ENCODE results near the gene HSDL2. TPM values are rescaled to one million over a fixed set of nuclear protein-coding genes. Genes with fewer than 3 reads are reported as not detected.

The HSDL2 gene
- total RNA-seq, 1 experiment from 2014 or later = 60.6 TPM

DNA sequence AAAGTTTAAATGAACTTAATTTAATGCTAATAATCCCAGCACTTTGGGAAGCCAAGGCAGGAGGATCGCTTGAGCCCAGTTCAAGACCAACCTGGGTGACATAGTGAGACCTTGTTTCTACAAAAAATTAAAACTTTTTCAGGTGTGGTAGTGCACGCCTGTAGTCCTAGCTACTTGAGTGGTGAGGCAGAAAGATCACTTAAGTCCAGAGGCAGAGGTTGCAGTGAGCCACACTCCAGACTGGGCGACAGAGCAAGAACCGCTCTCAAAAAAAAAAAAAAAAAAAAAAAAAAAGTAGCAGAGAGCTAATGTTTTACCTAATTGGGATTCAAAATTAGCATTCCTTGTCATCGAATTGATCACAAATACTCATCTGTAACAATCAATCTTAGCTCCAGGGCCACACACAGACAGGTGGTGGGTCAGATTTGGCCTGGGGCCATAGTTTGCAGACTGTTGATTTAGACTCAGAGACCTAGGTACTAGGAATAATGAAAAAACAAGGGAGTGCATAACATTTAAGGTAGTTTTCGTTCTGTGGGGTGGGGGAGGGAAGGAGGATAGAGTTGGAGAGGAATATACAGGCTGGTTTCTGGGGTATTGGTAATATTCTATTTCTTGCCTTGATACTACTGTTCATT, 21.4 kb downstream of the HSDL2 start:
- H4K20me1 ChIP-seq (ENCODE audit: insufficient read depth) = no peaks in the 10 kb centered on the region
- H3K79me2 ChIP-seq (ENCODE audit: low read depth) = peaks cover 8% of the 10 kb centered on the region; the same call in 1 of the 2 replicates
- no peaks in the 10 kb centered on the region for H3K4me1 ChIP-seq (replicated peaks; ENCODE audit: insufficient read depth)
- no peak overlapping the region for H3K4me2 ChIP-seq
- intact Hi-C loops (cut with micrococcal nuclease; ENCODE audit: unreplicated experiment) = no loop called here
- no peak overlapping the region for H2AFZ ChIP-seq
- no peaks in the 10 kb centered on the region for H3K9me3 ChIP-seq (ENCODE audit: insufficient read depth, low read depth)
- ChIA-PET POLR2A (ENCODE audit: unreplicated experiment) (interaction anchor here (0.6 kb wide), 1 partner anchor 13 kb away, joined by 13 read pairs; no protein-coding TSS in a partner anchor), CTCF (no interaction called here)
- H3K27ac ChIP-seq = no peak overlapping the region
- BruUV-seq (replicated peaks) = no TSS peak
- no peak overlapping the region for H3K4me3 ChIP-seq
- no peaks in the 10 kb centered on the region for H3K27me3 ChIP-seq (ENCODE audit: insufficient read depth, low read depth)
- H3K36me3 ChIP-seq (ENCODE audit: low read depth) = peaks cover 9% of the 10 kb centered on the region
- no peaks in the 10 kb centered on the region for H3F3A ChIP-seq (ENCODE audit: insufficient read depth, low read depth)
- no peaks in the 10 kb centered on the region for H3K9me2 ChIP-seq (ENCODE audit: insufficient read depth)
- no peak for TF ChIP-seq EZH2 (IDR thresholded peaks at IDR 0.05; ENCODE audit: low read depth)
- TF ChIP-seq, protein P1, sequence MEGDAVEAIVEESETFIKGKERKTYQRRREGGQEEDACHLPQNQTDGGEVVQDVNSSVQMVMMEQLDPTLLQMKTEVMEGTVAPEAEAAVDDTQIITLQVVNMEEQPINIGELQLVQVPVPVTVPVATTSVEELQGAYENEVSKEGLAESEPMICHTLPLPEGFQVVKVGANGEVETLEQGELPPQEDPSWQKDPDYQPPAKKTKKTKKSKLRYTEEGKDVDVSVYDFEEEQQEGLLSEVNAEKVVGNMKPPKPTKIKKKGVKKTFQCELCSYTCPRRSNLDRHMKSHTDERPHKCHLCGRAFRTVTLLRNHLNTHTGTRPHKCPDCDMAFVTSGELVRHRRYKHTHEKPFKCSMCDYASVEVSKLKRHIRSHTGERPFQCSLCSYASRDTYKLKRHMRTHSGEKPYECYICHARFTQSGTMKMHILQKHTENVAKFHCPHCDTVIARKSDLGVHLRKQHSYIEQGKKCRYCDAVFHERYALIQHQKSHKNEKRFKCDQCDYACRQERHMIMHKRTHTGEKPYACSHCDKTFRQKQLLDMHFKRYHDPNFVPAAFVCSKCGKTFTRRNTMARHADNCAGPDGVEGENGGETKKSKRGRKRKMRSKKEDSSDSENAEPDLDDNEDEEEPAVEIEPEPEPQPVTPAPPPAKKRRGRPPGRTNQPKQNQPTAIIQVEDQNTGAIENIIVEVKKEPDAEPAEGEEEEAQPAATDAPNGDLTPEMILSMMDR (conservative IDR thresholded peaks at IDR 0.05) = no peak
- no peak for DNase-seq

DNA sequence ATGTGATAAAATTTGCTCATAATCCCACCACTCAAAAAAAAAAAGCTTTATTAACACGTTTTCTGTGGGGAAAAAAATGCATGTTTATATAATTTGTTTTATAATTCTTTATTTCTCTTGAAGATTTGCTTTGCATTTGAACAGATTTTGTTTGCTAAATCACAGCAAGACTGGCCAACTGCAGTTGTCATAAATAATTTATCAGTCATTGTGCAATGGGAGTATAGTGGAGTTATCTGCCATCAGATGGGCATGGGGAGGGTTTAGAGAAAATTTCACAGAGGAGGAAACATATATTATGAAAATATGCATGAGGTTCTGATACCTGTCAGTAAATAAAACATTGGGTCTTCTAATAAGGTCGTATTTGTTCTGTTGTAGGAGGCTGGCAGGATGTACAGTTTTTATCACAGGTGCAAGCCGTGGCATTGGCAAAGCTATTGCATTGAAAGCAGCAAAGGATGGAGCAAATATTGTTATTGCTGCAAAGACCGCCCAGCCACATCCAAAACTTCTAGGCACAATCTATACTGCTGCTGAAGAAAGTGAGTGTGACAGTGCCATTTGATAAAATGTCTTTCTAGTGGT, 23.8 kb downstream of the HSDL2 start:
- Histone ChIP-seq H3K36me3 (ENCODE audit: low read depth) (peaks cover 20% of the 10 kb centered on the region), H3K27me3 (ENCODE audit: insufficient read depth, low read depth) (no peaks in the 10 kb centered on the region), H2AFZ (no peak overlapping the region), H3K79me2 (ENCODE audit: low read depth) (peaks cover 8% of the 10 kb centered on the region; the same call in 1 of the 2 replicates), H3K9me2 (ENCODE audit: insufficient read depth) (no peaks in the 10 kb centered on the region), H3K4me3 (no peak overlapping the region), H3K9me3 (ENCODE audit: insufficient read depth, low read depth) (no peaks in the 10 kb centered on the region), H3K4me2 (no peak overlapping the region), H4K20me1 (ENCODE audit: insufficient read depth) (no peaks in the 10 kb centered on the region), H3K27ac (no peak overlapping the region), H3F3A (ENCODE audit: insufficient read depth, low read depth) (no peaks in the 10 kb centered on the region; the same call in 1 of the 2 replicates), H3K4me1 (replicated peaks; ENCODE audit: insufficient read depth) (no peaks in the 10 kb centered on the region)
- ChIA-PET CTCF (no interaction called here), POLR2A (ENCODE audit: unreplicated experiment) (no interaction called here)
- TF ChIP-seq, protein P1 (conservative IDR thresholded peaks at IDR 0.05) = no peak
- TF ChIP-seq EZH2 (IDR thresholded peaks at IDR 0.05; ENCODE audit: low read depth) = no peak
- DNase-seq = no peak
- BruUV-seq (replicated peaks) = no TSS peak
- intact Hi-C loops (cut with micrococcal nuclease; ENCODE audit: unreplicated experiment) = no loop called here

DNA sequence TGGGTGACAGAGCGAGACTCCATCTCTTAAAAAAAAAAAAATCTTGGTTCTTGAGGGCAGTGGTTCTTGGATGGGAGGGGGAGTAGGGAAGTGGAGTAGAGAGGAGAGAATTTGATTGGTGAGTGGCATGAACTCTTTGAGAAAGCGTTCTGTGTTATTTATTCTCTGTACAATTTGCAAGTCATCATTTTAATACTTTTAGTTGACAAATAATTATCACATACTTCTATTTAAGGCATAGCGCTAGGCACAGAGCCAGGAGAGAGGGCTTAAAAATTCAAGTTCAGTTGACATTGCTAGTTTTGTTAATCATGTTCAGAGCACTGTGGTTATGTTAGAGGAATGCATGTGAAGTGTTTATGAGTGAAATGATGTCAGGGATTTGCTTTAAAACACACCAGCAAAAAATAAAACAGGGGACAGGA, 24.6 kb downstream of the HSDL2 start:
- H4K20me1 ChIP-seq (ENCODE audit: insufficient read depth) = no peaks in the 10 kb centered on the region
- H3K27me3 ChIP-seq (ENCODE audit: insufficient read depth, low read depth) = no peaks in the 10 kb centered on the region
- H3K4me2 ChIP-seq = no peak overlapping the region
- no peak overlapping the region for H2AFZ ChIP-seq
- TF ChIP-seq, protein P1 (conservative IDR thresholded peaks at IDR 0.05) = no peak
- no peak for TF ChIP-seq EZH2 (IDR thresholded peaks at IDR 0.05; ENCODE audit: low read depth)
- CTCF ChIA-PET = no interaction called here
- H3K9me3 ChIP-seq (ENCODE audit: insufficient read depth, low read depth) = no peaks in the 10 kb centered on the region
- peaks cover 17% of the 10 kb centered on the region for H3K36me3 ChIP-seq (ENCODE audit: low read depth)
- no peak overlapping the region for H3K27ac ChIP-seq
- POLR2A ChIA-PET (ENCODE audit: unreplicated experiment) = no interaction called here
- H3K4me3 ChIP-seq = no peak overlapping the region
- BruUV-seq (replicated peaks) = no TSS peak
- H3K4me1 ChIP-seq (replicated peaks; ENCODE audit: insufficient read depth) = no peaks in the 10 kb centered on the region
- H3F3A ChIP-seq (ENCODE audit: insufficient read depth, low read depth) = no peaks in the 10 kb centered on the region; the same call in 1 of the 2 replicates
- intact Hi-C loops (cut with micrococcal nuclease; ENCODE audit: unreplicated experiment) = no loop called here
- no peaks in the 10 kb centered on the region for H3K9me2 ChIP-seq (ENCODE audit: insufficient read depth)
- H3K79me2 ChIP-seq (ENCODE audit: low read depth) = peaks cover 8% of the 10 kb centered on the region; the same call in 1 of the 2 replicates
- DNase-seq = no peak

Measured in PC-9 (cell line).